ENCODE results near the gene LTK. TPM values are rescaled to one million over a fixed set of nuclear protein-coding genes. Genes with fewer than 3 reads are reported as not detected.

LTK gene
- total RNA-seq, 2 donors from 2014 or later: 0.47 TPM; not detected in 1

DNA sequence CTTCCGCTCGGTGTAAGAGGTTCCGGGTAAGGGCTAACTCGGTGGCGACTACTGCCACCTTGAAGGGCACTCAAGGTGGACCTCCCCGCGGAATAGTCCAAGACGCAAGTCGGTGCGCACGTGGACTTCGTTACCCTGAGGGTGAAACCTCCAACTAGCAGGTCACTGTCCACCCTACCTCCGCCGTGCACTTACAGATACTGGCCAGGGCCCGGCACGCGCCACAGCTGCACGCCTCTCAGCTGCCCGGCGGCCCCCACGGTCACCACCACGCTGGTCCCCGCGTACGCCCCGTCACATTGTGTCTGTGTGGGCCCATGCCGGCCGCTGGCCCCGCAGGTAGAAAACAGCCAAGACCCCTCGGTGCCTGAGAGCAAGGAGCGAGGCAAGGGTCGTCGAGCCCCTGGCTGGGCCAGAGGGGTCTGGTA is 1.1 kb downstream of the LTK start:
- Mint-ChIP-seq H3K4me3 (peak overlapping the region; percentile 73), H3K27me3 (peaks cover 0 to 9% of the 10 kb centered on the region in 2 donors), H3K9me3 (no peaks in the 10 kb centered on the region), H3K36me3 (no peaks in the 10 kb centered on the region), H3K27ac (no peak overlapping the region), H3K4me1 (ENCODE audit: low read depth in 2 of 2) (peaks cover 14 to 16% of the 10 kb centered on the region in 2 donors)
- ATAC-seq (no peak), DNase-seq (ENCODE audit: low spot score) (no peak)

DNA sequence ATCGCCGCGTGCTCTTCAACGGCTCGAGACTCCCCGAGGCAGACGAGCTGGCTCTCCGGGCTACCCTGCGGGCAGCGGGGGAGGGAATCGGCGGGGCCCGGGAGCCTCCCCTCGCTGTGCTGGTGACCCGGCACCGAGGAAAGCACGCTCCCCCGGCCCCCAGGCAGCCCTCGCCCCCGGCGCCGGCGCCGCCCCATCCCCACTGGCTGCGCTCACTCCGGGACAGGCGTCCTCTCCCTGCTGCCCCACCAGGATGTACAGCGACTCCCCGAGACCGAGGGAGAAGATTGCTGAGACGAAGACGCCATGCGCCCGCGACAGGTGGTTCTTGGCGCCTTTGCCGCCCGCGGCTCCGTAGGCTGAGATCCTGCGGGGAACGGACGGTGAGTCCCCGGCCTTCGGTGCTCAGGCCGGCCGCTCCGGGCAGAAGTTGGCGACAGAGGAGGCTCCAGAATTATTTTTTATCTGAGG is 1.7 kb downstream of the LTK start:
- peaks cover 0 to 9% of the 10 kb centered on the region in 2 donors for H3K27me3 Mint-ChIP-seq
- H3K4me3 Mint-ChIP-seq: peak overlapping the region; percentile 73
- peaks cover 14 to 16% of the 10 kb centered on the region in 2 donors for H3K4me1 Mint-ChIP-seq (ENCODE audit: low read depth in 2 of 2)
- no peaks in the 10 kb centered on the region for H3K9me3 Mint-ChIP-seq
- no peak overlapping the region for H3K27ac Mint-ChIP-seq
- no peaks in the 10 kb centered on the region for H3K36me3 Mint-ChIP-seq
- ATAC-seq (no peak), DNase-seq (ENCODE audit: low spot score) (no peak)

DNA sequence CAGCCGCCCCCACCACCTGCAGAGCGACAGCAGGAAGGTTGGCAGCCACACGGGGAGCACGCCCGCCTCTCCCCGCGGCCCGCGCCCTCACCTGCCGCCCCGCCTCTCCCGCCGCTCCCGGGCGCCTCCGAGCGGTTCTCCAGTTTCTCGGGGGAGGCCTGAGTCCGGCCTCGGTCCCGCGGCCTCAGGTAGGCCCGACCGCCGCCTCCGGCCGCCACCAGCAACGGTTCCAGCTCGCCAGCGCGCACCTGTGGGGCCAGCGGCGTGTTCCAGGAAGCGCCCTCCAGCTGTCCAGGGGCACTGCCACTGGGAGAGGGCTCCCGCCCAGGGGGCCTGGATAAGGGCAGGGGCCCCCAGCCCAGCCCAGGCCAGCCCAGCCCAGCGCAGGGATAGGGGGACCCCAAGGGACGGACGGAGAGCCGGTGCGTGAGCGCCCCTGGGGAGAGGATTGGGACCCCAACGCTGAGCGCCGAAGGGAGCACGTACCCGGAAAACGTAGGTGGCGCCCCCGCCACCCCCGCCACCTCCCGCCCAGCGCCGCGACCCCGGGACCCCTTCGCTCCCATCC is 2.2 kb downstream of the LTK start:
- Mint-ChIP-seq H3K4me3 (no peak overlapping the region), H3K27ac (no peak overlapping the region), H3K27me3 (peaks cover 0 to 9% of the 10 kb centered on the region in 2 donors), H3K9me3 (no peaks in the 10 kb centered on the region), H3K4me1 (ENCODE audit: low read depth in 2 of 2) (peaks cover 14 to 16% of the 10 kb centered on the region in 2 donors), H3K36me3 (no peaks in the 10 kb centered on the region)
- ATAC-seq (no peak), DNase-seq (ENCODE audit: low spot score) (no peak)

DNA sequence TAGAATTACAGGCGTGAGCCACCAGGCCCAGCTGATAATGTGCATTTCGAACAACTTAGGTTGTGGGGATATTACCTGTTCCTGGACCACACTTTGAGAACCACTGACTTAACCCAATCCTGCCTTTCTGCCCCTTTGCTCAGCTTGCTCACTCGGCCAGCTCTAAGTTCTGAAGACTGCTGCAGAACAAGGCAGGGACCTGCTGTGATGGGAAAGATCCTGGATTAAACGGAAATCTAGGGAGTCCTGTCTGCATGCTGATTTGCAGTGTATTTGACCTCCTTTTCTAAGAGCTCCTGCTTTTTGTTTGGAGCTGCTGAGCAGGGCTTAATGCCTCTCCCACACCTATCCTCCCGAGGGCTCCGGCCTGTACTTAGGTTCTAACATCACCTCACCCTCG is 2.9 kb downstream of the LTK start:
- no peak for DNase-seq (ENCODE audit: low spot score)
- no peaks in the 10 kb centered on the region for H3K36me3 Mint-ChIP-seq
- H3K4me3 Mint-ChIP-seq: no peak overlapping the region
- no peak overlapping the region for H3K27ac Mint-ChIP-seq
- ATAC-seq: no peak
- H3K4me1 Mint-ChIP-seq (ENCODE audit: low read depth in 2 of 2): peaks cover 14 to 16% of the 10 kb centered on the region in 2 donors
- peaks cover 0 to 9% of the 10 kb centered on the region in 2 donors for H3K27me3 Mint-ChIP-seq
- no peaks in the 10 kb centered on the region for H3K9me3 Mint-ChIP-seq

DNA sequence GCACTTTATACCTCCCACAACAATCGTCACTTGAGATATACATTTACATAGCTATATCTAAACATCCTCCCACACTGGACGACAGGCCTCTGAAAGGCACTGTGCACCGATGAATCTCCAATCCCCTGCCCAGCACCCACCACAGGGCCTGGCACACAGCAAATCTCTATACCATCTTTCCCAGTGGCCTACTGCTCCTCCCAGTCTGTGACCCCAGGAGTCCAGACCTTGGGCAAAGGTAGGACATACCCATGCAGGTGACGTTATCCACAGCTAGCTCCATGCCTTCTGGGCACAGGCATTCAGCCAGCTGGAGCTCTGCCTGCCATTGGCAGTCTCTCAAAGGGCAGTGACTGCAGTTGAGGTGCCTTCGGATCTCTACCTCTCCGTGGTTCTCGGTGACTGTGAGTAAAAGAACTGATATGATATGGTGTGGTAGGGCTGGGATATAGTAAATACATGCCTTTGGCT is 5.8 kb downstream of the LTK start:
- no peak for ATAC-seq
- H3K27ac Mint-ChIP-seq: no peak overlapping the region
- H3K4me3 Mint-ChIP-seq: no peak overlapping the region
- peaks cover 0 to 8% of the 10 kb centered on the region in 2 donors for H3K27me3 Mint-ChIP-seq
- no peaks in the 10 kb centered on the region for H3K36me3 Mint-ChIP-seq
- no peaks in the 10 kb centered on the region for H3K9me3 Mint-ChIP-seq
- H3K4me1 Mint-ChIP-seq (ENCODE audit: low read depth in 2 of 2): peaks cover 2 to 8% of the 10 kb centered on the region in 2 donors
- no peak for DNase-seq (ENCODE audit: low spot score)

DNA sequence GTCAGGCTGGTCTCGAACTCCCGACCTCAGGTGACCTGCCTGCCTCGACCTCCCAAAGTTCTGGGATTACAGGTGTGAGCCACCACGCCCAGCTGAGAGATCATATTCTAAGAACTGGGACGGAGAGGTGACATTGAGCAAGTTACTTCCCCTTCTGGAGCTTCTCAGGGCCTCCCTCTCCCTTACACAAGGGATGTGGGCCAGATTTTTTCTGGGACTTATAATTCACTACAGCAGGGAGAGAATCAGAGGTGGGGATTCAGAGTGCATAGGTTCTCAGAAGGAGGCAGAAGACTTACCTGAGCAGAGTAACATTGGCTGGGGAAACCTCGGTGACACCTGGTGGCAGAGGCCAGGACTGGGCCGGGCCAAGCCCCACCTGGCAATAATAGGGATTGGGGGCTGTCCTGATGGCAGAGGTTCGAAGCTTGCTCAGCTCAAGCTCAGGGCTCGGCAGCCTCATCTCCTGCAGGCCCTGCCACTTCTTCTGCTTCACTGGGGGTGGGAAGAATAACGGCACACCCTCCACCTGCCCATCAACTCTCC is 6.8 kb downstream of the LTK start:
- H3K27me3 Mint-ChIP-seq: peaks cover 0 to 3% of the 10 kb centered on the region in 2 donors
- ATAC-seq: no peak
- H3K27ac Mint-ChIP-seq: no peak overlapping the region
- H3K4me3 Mint-ChIP-seq: no peak overlapping the region
- DNase-seq (ENCODE audit: low spot score): no peak
- peaks cover 0 to 5% of the 10 kb centered on the region in 2 donors for H3K4me1 Mint-ChIP-seq (ENCODE audit: low read depth in 2 of 2)
- no peaks in the 10 kb centered on the region for H3K36me3 Mint-ChIP-seq
- no peaks in the 10 kb centered on the region for H3K9me3 Mint-ChIP-seq

DNA sequence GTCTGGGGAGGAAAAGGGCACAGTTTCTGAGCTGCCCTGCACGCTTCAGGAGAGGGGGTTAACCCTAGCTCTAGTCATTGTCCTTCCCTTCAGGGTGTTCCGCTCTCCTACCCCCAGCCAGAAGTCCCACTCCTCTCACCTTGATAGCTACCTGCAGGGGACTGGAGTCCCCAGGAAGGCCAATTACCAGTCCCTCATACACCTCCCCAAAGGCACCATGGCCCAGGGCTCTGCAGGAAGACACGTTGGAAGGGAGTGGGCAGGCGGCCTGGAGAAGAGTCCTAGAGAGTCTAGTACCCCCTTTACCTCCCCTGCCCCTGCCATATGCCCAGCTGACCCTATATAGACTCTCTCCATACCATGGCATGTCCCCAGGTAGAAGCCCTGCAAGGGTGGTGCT is 7.9 kb downstream of the LTK start:
- DNase-seq (ENCODE audit: low spot score) (no peak), ATAC-seq (no peak)
- Mint-ChIP-seq H3K36me3 (no peaks in the 10 kb centered on the region), H3K9me3 (no peaks in the 10 kb centered on the region), H3K27ac (no peak overlapping the region), H3K27me3 (peaks cover 0 to 7% of the 10 kb centered on the region in 2 donors), H3K4me3 (no peak overlapping the region), H3K4me1 (ENCODE audit: low read depth in 2 of 2) (peaks cover 0 to 11% of the 10 kb centered on the region in 2 donors)

DNA sequence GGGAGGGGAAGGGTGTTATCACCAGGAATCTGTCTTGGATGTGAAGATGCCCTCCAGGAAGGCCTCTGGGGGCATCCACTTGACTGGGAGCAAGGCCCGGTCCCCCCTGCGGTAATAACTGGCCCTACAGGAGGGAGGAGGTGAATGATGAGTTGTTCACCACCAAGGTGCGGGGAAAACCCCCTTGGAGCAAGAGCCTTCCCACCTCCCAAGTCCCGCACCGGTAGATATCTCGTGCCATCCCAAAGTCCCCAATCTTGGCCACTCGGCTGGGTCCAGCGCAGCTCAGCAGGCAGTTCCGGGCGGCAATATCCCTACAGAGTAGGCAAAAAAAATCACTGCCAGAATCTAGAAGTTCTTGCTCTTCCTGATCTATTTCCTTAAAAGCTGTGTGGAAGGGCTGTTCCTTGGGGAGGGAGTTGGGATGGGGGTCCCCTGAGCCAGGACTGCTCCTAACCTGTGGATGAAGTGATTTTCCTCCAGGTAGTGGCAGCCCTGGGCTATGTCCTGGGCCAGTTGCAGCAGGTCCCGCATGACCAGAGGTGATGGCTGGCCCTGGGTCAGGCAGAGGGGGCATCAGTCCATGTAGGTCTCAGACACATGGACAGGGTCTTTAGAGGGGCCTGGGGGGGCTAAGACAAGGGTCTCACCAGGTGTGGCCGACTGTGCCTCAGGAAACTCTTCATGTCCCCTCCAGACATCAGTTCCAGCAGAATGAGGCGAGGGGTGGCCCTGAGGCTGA is 8.7 kb downstream of the LTK start:
- ATAC-seq: no peak
- Mint-ChIP-seq H3K27me3 (peaks cover 0 to 7% of the 10 kb centered on the region in 2 donors), H3K4me1 (ENCODE audit: low read depth in 2 of 2) (peaks cover 0 to 11% of the 10 kb centered on the region in 2 donors), H3K4me3 (no peak overlapping the region), H3K9me3 (no peaks in the 10 kb centered on the region), H3K36me3 (no peaks in the 10 kb centered on the region), H3K27ac (no peak overlapping the region)
- DNase-seq (ENCODE audit: low spot score): no peak

DNA sequence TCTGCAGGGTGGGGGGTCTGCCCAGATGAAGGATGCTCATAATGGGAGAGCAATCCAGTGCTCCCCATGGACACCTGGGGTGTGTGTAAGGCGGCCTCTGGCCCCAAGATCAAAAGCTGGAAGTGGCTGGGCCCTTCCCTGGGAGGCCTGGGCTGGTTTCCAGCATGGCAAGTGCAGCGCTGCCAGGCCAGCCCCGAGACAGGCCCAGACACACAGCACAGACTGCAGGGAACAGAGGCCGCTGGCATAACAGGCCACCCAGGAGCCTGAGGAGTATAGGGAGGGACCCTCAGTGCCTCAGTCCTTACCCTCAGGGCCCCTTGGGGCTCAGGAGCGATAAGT is 10.0 kb downstream of the LTK start:
- Mint-ChIP-seq H3K4me1 (ENCODE audit: low read depth in 2 of 2) (peaks cover 0 to 11% of the 10 kb centered on the region in 2 donors), H3K4me3 (peak overlapping the region; percentile 12), H3K9me3 (no peaks in the 10 kb centered on the region), H3K36me3 (no peaks in the 10 kb centered on the region), H3K27me3 (peaks cover 7 to 17% of the 10 kb centered on the region in 2 donors), H3K27ac (no peak overlapping the region)
- ATAC-seq (no peak), DNase-seq (ENCODE audit: low spot score) (no peak)

DNA sequence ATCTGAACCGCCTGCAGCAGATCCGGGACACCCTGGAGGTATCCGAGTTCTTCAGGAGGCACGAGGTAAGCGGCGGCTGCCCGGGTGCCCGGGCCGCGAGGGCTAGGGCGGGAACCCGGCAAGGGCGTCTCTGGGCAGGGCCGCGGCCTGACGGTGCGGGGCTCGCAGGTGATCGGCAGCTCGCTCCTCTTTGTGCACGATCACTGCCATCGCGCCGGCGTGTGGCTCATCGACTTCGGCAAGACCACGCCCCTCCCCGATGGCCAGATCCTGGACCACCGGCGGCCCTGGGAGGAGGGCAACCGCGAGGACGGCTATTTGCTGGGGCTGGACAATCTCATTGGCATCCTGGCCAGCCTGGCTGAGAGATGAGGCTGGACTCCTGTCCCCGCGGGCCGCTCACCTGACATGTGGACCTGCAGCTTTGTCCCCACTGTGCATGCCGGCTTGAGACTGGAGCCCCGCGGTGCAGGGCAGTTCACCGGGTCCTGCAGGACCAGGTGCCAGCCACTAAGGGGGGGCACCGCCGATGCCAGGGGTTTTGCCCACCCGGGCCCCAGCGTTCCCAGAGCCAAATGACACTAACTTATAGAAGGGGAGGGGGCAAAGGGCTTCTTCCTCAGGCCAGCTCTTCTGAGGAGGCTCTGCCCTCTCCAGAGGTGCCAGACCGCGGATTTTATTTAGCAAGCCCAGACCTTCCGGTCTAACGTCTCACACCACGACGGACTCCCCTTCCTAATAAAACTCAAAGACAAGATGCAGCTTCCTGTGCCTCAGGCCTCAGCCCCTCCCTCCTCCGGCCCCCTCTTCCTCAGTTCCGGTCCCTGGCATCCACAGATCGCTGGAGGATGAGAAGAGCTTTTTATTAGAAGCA is 10.6 kb downstream of the LTK start:
- Mint-ChIP-seq H3K27me3 (peaks cover 12 to 21% of the 10 kb centered on the region in 2 donors), H3K4me1 (ENCODE audit: low read depth in 2 of 2) (peaks cover 0 to 11% of the 10 kb centered on the region in 2 donors), H3K9me3 (no peaks in the 10 kb centered on the region), H3K4me3 (peak overlapping the region; percentile 52), H3K36me3 (no peaks in the 10 kb centered on the region), H3K27ac (no peak overlapping the region)
- peak; percentile 36 to 37 for ATAC-seq
- no peak for DNase-seq (ENCODE audit: low spot score)

DNA sequence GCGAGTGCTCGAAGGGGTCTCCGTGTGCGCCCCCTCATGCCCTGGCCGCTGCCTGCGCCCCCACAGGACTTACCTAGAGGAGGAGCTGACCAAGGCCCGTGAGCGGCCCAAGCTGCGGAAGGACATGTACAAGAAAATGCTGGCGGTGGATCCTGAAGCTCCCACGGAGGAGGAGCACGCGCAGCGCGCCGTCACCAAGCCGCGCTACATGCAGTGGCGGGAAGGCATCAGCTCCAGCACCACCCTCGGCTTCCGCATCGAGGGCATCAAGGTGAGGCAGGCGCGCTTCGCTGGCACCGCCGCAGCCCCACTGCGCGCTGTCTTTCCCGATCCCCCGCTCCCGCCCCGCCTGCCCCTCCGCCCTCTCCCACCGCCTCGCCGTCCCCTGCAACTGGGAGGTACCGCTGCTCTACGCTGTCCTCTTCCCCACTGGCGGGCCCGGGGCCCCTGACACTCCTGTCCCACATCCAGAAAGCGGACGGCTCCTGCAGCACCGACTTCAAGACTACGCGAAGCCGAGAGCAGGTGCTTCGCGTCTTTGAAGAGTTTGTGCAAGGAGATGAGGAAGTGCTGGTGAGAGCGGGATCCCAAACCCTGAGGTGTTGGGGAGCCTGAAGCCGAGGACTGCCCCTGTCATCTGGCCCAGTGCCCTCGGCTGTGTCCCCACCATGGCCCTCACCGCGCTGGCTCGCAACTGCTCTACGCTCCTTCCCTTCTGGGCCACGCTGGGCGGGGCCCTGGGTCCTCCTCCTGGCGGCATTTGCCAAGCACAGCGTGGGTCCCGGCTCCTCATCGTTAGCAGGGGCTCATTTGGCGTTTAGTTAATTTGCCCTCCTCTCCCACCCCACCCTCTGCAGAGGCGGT is 11.5 kb downstream of the LTK start:
- Mint-ChIP-seq H3K4me1 (ENCODE audit: low read depth in 2 of 2) (peaks cover 0 to 11% of the 10 kb centered on the region in 2 donors), H3K27me3 (peaks cover 14 to 24% of the 10 kb centered on the region in 2 donors), H3K9me3 (no peaks in the 10 kb centered on the region), H3K27ac (no peak overlapping the region), H3K4me3 (peak overlapping the region; percentile 52), H3K36me3 (no peaks in the 10 kb centered on the region)
- DNase-seq (ENCODE audit: low spot score) (no peak), ATAC-seq (peak; percentile 54 to 60)

DNA sequence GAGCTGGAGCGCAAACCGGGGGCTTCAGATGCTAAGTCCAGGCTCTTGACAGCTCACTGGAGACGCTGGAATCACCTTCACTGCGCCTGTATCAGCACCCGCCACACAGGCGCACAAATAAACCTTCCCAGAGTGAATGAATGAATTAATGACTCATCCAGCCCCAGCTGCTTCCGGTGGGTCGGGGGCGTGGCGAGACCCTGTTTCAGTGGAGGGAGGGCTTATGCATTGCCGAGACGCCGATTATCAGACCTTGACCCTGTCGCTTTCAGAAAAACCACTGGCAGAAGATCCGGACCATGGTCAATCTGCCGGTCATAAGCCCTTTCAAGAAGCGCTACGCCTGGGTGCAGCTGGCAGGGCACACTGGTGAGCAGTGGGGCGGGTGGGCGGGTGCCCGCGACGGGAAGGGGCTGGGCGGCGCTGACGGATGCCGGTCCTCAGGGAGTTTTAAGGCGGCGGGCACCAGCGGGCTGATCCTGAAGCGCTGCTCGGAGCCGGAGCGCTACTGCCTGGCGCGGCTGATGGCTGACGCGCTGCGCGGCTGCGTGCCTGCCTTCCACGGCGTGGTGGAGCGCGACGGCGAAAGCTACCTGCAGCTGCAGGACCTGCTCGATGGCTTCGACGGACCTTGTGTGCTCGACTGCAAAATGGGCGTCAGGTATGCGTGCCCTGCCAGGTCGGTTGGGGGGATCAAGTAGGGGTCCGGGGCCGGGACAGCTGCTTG is 12.3 kb downstream of the LTK start:
- H3K4me3 Mint-ChIP-seq: peak overlapping the region; percentile 62
- H3K27ac Mint-ChIP-seq: no peak overlapping the region
- peaks cover 0 to 11% of the 10 kb centered on the region in 2 donors for H3K4me1 Mint-ChIP-seq (ENCODE audit: low read depth in 2 of 2)
- H3K36me3 Mint-ChIP-seq: no peaks in the 10 kb centered on the region
- ATAC-seq (peak in 1 of 2 donors; percentile 40), DNase-seq (ENCODE audit: low spot score) (peak; percentile 26)
- H3K27me3 Mint-ChIP-seq: peaks cover 23 to 33% of the 10 kb centered on the region in 2 donors
- no peaks in the 10 kb centered on the region for H3K9me3 Mint-ChIP-seq
